ENCODE data around the gene TAPT1. TPM values are rescaled to one million over a fixed set of nuclear protein-coding genes. Genes with fewer than 3 reads are reported as not detected.

Gene TAPT1
- total and polyA plus RNA-seq, 2 of the 13 experiments (the other 11 are each of a cell fraction or from before 2014, with no cell fraction given) = 24.5 to 25.3 TPM

- TF ChIP-seq SNAPC4 (CRISPR knock-in tag; IDR thresholded peaks at IDR 0.05) = no peak
- TF ChIP-seq TARDBP (CRISPR knock-in tag; IDR thresholded peaks at IDR 0.05) = no peak
- no peak for TF ChIP-seq HINFP (CRISPR knock-in tag; IDR thresholded peaks at IDR 0.05; ENCODE audit: low read depth)
- no peak for TF ChIP-seq ZBED4 (CRISPR knock-in tag; IDR thresholded peaks at IDR 0.05; ENCODE audit: borderline replicate concordance)
- TF ChIP-seq ZSCAN22 (CRISPR knock-in tag; IDR thresholded peaks at IDR 0.05) = no peak
- no peak for TF ChIP-seq FOXC1 (CRISPR knock-in tag; IDR thresholded peaks at IDR 0.05; ENCODE audit: borderline replicate concordance)
Measured at GRCh38 chr4:16268290-16268689, 42.0 kb upstream of the TAPT1 start (continued).

Measured in HepG2 (cell line).